Measurements from ENCODE around the gene SEPTIN2.

GRCh38 chr2:241279413-241279812 lies 36.3 kb upstream of the SEPTIN2 start:
- TF ChIP-seq CTCF (conservative IDR thresholded peaks at IDR 0.05; ENCODE audit: low read depth, low read length) (no peak), EZH2 (IDR thresholded peaks at IDR 0.05; ENCODE audit: borderline replicate concordance, low read depth, low read length, poor library complexity, severe bottlenecking) (no peak)

All from A673 (cell line).